ENCODE results near the gene ABHD14A.

The ABHD14A gene

GRCh38 chr3:51940648-51941462 lies 34.0 kb upstream of the ABHD14A start:
- in situ Hi-C loops (cut with MboI; ENCODE audit: low sequenced_read_pairs) = no loop called here

DNA sequence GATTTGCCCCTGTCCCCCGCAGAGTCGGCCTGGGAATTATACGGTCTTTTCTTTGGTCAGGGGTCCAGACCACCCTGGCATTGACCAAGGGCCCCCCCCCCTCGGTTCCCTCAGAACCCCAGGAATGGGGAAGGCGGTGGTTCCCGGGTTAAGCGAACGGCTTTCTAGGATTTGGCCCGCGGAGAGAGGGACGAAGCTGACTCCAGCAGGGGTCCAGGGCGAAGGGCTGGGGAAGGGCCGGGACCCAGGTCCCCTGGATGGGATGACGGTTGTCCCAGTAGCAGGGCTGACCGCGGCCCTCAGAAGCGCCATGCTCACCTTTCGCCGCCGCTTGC lies 33.4 kb upstream of the ABHD14A start:
- in situ Hi-C loops (cut with MboI; ENCODE audit: low sequenced_read_pairs) = no loop called here

DNA sequence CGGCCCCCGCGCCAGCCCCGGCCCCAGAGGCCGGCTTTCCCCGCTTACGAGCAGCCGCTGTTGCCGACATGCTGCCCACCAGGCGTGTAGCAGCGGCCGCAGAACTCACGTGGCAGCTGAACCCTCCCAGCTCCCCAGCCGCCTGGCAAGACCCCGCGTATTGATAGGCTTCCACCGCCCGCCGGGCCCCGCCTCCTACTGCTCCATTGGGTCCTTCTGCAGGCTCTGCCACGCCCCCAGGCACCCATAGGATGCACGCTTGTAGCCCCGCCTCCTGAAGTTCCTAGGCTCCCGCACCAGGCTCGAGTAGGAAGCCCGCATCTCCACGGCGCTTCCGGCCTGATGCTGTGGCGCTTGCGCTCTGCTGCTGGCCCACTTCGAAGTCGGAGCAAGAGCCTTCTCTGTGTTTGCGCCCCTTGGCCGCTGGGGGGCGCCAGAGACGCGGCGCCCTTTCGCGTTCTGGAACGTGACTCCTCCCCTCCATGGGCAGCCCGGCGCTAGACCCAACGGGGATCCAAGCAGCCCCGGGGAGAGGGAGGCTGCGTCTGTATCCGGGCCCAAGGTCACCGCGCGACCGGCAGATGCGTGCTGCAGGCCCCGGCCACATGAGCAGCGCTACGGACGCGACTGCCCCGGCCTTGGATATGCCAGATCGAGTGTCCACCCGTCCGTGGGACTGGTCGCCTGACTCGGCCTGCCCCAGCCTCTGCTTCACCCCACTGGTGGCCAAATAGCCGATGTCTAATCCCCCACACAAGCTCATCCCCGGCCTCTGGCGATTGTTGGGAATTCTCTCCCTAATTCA lies 32.9 kb upstream of the ABHD14A start, which contains the start of the genes PARP3 and RRP9:
PARP3 (plus strand) TSS at position 566 of the 805 bp plus-strand sequence. CDS start 993 bp downstream, outside the sequence.
RRP9 (minus strand) TSS at position 107 of the 805 bp plus-strand sequence; CDS start at position 70, 37 bp downstream.
- in situ Hi-C loops (cut with MboI; ENCODE audit: low sequenced_read_pairs) = no loop called here

GRCh38 chr3:51942603-51943450 lies 32.0 kb upstream of the ABHD14A start:
- in situ Hi-C loops (cut with MboI; ENCODE audit: low sequenced_read_pairs) = no loop called here

DNA sequence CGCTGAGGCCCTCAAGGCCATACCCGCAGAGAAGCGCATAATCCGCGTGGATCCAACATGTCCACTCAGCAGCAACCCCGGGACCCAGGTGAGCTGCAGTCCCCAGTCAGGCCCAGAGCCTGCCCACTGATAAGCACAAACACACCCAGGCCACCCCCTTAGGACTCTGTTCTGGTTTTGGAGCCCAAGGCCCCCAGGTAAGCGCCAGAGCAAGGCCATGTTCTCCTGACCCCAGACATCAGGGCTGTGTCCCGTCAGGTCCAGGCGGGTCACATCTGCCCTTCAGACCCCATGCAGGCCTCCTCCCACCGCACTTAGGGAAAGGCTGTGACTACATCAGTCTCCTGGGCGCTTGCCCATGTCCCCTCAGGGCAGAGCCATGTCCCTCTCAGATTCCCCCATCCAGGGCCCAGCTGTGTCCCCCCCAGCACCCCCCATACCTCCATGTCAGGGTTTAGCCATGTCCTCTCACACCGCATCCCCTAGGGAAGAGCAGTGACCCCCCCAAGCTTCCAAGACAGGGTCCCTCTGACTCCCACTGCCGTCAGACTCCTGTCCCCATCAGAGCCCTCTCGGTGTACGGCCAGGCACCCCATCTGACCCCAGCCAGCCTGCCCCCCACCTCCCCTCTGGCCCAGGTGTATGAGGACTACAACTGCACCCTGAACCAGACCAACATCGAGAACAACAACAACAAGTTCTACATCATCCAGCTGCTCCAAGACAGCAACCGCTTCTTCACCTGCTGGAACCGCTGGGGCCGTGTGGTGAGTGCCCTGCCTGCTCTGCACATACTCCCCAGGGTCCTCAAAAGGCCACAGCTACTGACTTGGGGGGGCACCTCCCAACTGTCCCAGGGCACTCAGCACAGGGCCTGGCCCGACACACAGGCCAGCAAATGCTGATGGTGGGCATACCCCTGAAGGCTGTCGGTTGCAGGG lies 31.1 kb upstream of the ABHD14A start:
- in situ Hi-C loops (cut with MboI; ENCODE audit: low sequenced_read_pairs) = no loop called here

- in situ Hi-C loops (cut with MboI; ENCODE audit: low sequenced_read_pairs) = no loop called here
Observed at GRCh38 chr3:51944451-51945021, 30.3 kb upstream of the ABHD14A start.

GRCh38 chr3:51945031-51945840 lies 29.6 kb upstream of the ABHD14A start:
- in situ Hi-C loops (cut with MboI; ENCODE audit: low sequenced_read_pairs) = no loop called here

DNA sequence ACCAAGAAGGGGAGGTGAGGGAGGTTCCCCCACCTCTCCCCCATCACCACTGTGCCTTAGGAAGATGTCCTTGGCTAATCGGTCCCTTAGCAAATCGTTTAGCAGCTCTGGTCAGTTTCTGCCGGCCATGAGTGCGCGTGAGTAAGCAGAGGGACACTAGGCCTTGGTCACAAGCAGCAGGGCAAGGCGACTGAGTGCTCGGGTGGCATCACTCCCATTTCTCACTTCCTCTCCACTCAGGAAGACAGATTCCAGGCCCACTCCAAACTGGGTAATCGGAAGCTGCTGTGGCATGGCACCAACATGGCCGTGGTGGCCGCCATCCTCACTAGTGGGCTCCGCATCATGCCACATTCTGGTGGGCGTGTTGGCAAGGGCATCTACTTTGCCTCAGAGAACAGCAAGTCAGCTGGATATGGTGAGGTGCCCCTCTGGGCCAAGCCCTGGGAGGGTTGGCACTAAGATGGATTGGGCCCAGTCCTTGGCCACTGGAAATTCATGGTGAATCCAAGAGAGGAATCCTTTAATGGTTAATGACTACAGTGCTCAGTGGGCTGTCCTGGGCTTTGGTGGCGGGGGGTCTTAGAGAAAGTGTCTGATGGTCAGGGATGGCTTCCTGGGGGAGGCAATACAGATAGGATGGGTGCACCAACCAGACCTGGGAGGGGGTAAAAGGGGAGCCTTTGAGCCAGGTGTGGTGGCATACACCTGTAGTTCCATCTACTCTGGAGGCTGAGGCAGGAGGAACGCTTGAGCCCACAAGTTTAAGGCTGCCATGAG lies 28.7 kb upstream of the ABHD14A start:
- in situ Hi-C loops (cut with MboI; ENCODE audit: low sequenced_read_pairs) = no loop called here

GRCh38 chr3:51946796-51947195 lies 28.1 kb upstream of the ABHD14A start:
- in situ Hi-C loops (cut with MboI; ENCODE audit: low sequenced_read_pairs) = no loop called here

GRCh38 chr3:51947215-51947900 lies 27.5 kb upstream of the ABHD14A start:
- in situ Hi-C loops (cut with MboI; ENCODE audit: low sequenced_read_pairs) = no loop called here

DNA sequence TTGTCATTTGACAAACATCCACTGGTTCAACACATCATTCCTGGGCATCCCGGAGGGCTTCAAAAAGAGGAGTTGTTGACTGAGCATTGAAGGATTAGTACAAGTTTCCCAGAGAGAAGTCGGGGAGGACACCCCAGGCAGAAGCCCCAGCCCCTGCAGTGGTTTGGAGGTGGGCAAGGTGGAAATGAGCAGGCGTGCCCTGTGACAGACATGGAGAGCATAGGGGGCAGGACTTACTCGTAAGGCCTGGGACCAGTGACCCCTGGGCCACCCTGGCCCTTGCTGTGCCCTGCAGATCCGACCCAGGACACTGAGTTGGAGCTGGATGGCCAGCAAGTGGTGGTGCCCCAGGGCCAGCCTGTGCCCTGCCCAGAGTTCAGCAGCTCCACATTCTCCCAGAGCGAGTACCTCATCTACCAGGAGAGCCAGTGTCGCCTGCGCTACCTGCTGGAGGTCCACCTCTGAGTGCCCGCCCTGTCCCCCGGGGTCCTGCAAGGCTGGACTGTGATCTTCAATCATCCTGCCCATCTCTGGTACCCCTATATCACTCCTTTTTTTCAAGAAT lies 26.8 kb upstream of the ABHD14A start:
- in situ Hi-C loops (cut with MboI; ENCODE audit: low sequenced_read_pairs) = no loop called here

DNA sequence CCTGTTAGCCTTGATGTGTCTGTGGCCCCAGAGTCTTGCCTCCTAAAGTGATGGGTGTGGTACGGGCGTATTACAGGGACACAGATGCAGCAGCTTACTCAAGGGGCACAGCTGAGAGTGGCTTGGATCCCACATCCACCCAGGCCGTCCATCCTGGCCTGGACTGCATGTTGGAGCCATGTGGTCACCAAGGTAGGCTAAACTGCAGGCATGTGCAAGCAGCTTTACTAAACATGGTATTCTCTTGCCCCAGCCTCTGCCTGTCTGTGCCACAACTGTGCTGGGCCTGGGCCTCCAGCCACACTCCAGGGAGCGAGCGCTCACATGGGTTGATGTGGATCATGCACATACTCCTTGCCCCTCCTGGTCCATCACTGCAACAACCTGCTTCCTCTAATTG lies 25.7 kb upstream of the ABHD14A start:
- in situ Hi-C loops (cut with MboI; ENCODE audit: low sequenced_read_pairs) = no loop called here

DNA sequence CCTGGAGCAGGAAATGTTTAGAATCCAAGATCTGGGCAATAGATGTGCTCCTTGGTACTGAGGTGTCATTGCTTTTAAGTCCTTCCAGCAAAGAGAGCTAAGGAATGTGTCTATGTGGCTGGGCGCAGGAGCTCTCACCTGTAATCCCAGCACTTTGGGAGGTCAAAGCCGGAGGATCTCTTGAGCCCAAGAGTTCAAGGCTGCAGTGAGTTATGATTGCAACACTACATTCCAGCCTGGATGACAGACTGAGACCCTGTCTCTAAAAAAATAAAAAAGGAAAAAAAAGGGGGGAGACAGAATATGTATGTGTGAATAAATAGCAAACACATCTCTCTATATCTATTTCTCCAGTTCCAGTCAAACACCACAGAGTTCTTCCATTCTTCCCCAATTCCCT lies 24.0 kb upstream of the ABHD14A start:
- in situ Hi-C loops (cut with MboI; ENCODE audit: low sequenced_read_pairs) = no loop called here

GRCh38 chr3:51953445-51953844 lies 21.4 kb upstream of the ABHD14A start:
- in situ Hi-C loops (cut with MboI; ENCODE audit: low sequenced_read_pairs) = no loop called here

DNA sequence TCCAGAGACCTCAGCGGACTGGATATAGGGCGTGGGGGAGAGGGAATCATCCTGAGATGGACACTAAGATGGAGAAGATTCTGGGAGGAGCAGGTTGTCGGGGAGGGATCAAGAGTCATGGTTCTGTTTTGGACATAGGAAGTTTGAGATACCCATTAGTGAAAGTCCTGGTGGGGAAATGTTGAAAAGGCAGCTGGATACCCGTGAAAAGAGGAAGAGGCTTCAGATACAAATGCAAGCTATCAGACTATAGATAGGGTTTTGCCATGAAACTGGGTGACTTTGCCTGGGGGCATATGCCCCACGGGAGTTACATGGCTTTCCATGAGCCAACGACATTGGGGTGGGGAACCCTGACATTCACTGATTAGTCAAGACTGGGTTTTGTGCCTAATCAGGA lies 20.8 kb upstream of the ABHD14A start:
- in situ Hi-C loops (cut with MboI; ENCODE audit: low sequenced_read_pairs) = no loop called here

GRCh38 chr3:51954713-51955112 lies 20.2 kb upstream of the ABHD14A start:
- in situ Hi-C loops (cut with MboI; ENCODE audit: low sequenced_read_pairs) = no loop called here

Measured in HL-60/S4 treated with phorbol 12-myristate 13-acetate at 8.2 ng/mL for 4 days and 3 days (cell line).